Measurements from ENCODE around the gene FXYD6. TPM values are rescaled to one million over a fixed set of nuclear protein-coding genes. Genes with fewer than 3 reads are reported as not detected.
A peak's percentile ranks its signal among the peaks of the same experiment; 100 is the strongest.

Gene FXYD6
- total and polyA plus RNA-seq, 2 of the 8 experiments (the other 6 are each of a cell fraction or from before 2014, with no cell fraction given) = 44.6 to 117 TPM

GRCh38 chr11:117809236-117810055 is 67.0 kb downstream of the FXYD6 start:
- FAIRE-seq (no peak), DNase-seq (ENCODE audit: low read depth in 1 of 2, low spot score in 2 of 2) (peak in 1 of 2 experiments; percentile 73)
- no peak overlapping the region for H3K23ac ChIP-seq (ENCODE audit: insufficient read length)
- H3K4me1 ChIP-seq (replicated peaks in 1 of 4; ENCODE audit: control insufficient read depth in 3 of 4, insufficient read depth in 4 of 4, low read length in 3 of 4) = peaks cover 0 to 4% (median 3%) of the 10 kb centered on the region in 4 experiments; a peak in 6 of 7 replicates
- no peaks in the 10 kb centered on the region for H3K79me1 ChIP-seq (ENCODE audit: low read depth, low read length)
- ChIA-PET CTCF (ENCODE audit: partially characterized antibody) (interaction anchor here (0.6 to 7.8 kb wide), 60 partner anchors 9 to 398 kb away, joined by 3 to 163 read pairs (median 4); partner anchors contain the start of genes DSCAML1 and FXYD2), POLR2A (ENCODE audit: partially characterized antibody) (interaction anchor here (0.6 kb wide), 1 partner anchor 383 kb away, joined by 3 read pairs; no protein-coding TSS in a partner anchor)
- H4K91ac ChIP-seq (replicated peaks; ENCODE audit: insufficient read length, low read length) = peak overlapping the region; percentile 73
- peaks cover 4% of the 10 kb centered on the region; the same call in 1 of the 2 replicates for H3K23me2 ChIP-seq (ENCODE audit: low read depth, low read length)
- no peak overlapping the region for H3K9ac ChIP-seq (replicated peaks in 1 of 4; ENCODE audit: extremely low read depth in 1 of 4, low read depth in 3 of 4, low read length in 3 of 4)
- peak overlapping the region; percentile 99 for H2BK15ac ChIP-seq (ENCODE audit: low read length)
- no peak overlapping the region for H2BK20ac ChIP-seq (ENCODE audit: low read length)
- no peaks in the 10 kb centered on the region; a peak in 1 of 8 replicates for H3K36me3 ChIP-seq (ENCODE audit: control insufficient read depth in 2 of 4, insufficient read depth in 4 of 4, low read length in 3 of 4)
- H3K4ac ChIP-seq (replicated peaks; ENCODE audit: insufficient read length, low read depth, low read length) = peak overlapping the region; percentile 32
- H3K4me3 ChIP-seq (ENCODE audit: extremely low read depth in 1 of 4, insufficient read depth in 2 of 4, low read depth in 3 of 4, low read length in 4 of 4) = no peak overlapping the region
- H3K14ac ChIP-seq (ENCODE audit: insufficient read length) = no peak overlapping the region
- 83 to 100% methylated on average over 1 to 15 of the region's 22 CpGs for WGBS, 2 experiments (ENCODE audit: extremely low coverage in 1 of 2, insufficient coverage in 1 of 2, insufficient read length in 1 of 2, insufficient replicate concordance in 2 of 2, low coverage in 1 of 2, low lambda C conversion rate in 2 of 2, missing lambda C conversion rate in 1 of 2)
- no peak overlapping the region for H3K27ac ChIP-seq (ENCODE audit: low read depth, low read length)
- no peak overlapping the region for H2AFZ ChIP-seq (ENCODE audit: low read length)
- H2BK120ac ChIP-seq (replicated peaks; ENCODE audit: low read depth, low read length) = peak overlapping the region; percentile 80
- H2AK5ac ChIP-seq (ENCODE audit: low read depth, low read length) = peak overlapping the region; percentile 91; the same call in 1 of the 2 replicates
- no peaks in the 10 kb centered on the region for H3K79me2 ChIP-seq (ENCODE audit: control insufficient read depth in 1 of 2, insufficient read depth in 2 of 2, low read length in 2 of 2)
- H3K18ac ChIP-seq (ENCODE audit: extremely low read depth, low read length) = no peak overlapping the region; the same call in 1 of the 2 replicates
- peak; percentile 84 to 87 for TF ChIP-seq RAD21 (IDR thresholded peaks at IDR 0.05 in 1 of 2, conservative IDR thresholded peaks at IDR 0.05 in 1 of 2; ENCODE audit: low read depth in 2 of 2, low read length in 2 of 2)
- TF ChIP-seq MAFK (IDR thresholded peaks at IDR 0.05; ENCODE audit: low read depth, low read length) = no peak
- TF ChIP-seq CTCF (IDR thresholded peaks at IDR 0.05; ENCODE audit: control extremely low read depth in 1 of 3, insufficient read depth in 1 of 3, low read depth in 1 of 3, low read length in 3 of 3) = peak; percentile 75 to 91 (median 77)
- peak overlapping the region; percentile 60; the same call in 1 of the 2 replicates for H2BK12ac ChIP-seq (ENCODE audit: low read depth, low read length)
- H3K4me2 ChIP-seq (ENCODE audit: insufficient read depth in 1 of 2, low read depth in 2 of 2, low read length in 2 of 2) = no peak overlapping the region; a peak in 1 of 4 replicates
- H3K56ac ChIP-seq (replicated peaks; ENCODE audit: insufficient read length, low read depth, low read length) = peak overlapping the region; percentile 99
- H4K20me1 ChIP-seq (replicated peaks in 1 of 2; ENCODE audit: control insufficient read depth in 1 of 2, insufficient read depth in 2 of 2, low read length in 2 of 2) = peaks cover 0 to 7% of the 10 kb centered on the region in 2 experiments
- no peak overlapping the region for H2BK5ac ChIP-seq (ENCODE audit: low read depth, low read length)
- no peaks in the 10 kb centered on the region; a peak in 2 of 7 replicates for H3K27me3 ChIP-seq (replicated peaks in 1 of 4; ENCODE audit: control insufficient read depth in 3 of 4, extremely low read depth in 1 of 4, insufficient read depth in 3 of 4, low read length in 3 of 4)
- no peaks in the 10 kb centered on the region for H3K9me3 ChIP-seq (ENCODE audit: insufficient read depth in 2 of 2, low read depth in 1 of 2, low read length in 1 of 2)
- H4K8ac ChIP-seq (ENCODE audit: extremely low read depth, insufficient read depth, low read length) = 0 out of 2 replicates have a peak overlapping the region, but pooled peaks have one; percentile 22
- H4K5ac ChIP-seq (ENCODE audit: insufficient read length, low read depth, low read length) = no peak overlapping the region
